Measurements from ENCODE around the gene SULT1C2.
"Not testable (repeated sequence)": the region's sequence is repeated elsewhere in the genome, so short reads cannot be mapped to it uniquely, and the experiment has no call there.

SULT1C2 gene

DNA sequence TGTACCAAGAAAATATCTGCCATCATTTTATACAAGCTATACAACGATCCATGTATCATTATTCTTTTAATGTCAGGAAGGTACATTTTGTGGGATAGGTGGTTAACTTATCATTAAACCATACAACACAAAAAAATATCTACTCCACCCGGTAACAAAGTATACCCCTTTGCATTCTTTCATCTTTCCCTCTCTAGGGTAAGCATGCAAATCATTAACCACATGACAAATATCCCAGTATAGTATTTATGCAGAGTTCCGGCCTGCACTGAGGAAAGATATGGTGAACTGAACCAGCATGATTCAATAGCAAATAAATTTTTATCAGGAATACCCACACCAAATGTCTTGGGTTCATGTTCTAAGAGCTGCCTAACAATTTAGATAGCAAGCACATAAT, 22.5 kb upstream of the SULT1C2 start:
- no peak overlapping the region for H3K4me3 ChIP-seq (ENCODE audit: insufficient read depth, low read depth, low read length)
- no peaks in the 10 kb centered on the region for H3K9me3 ChIP-seq (ENCODE audit: control insufficient read depth, low read length)
- 75 to 82% methylated on average over 2 of the region's 3 CpGs for WGBS, 2 experiments
- H3K27ac ChIP-seq (ENCODE audit: insufficient read depth, low read depth, low read length, poor library complexity, severe bottlenecking): no peak overlapping the region
- H3K4me1 ChIP-seq (ENCODE audit: control insufficient read depth, insufficient read depth, low read length): no peaks in the 10 kb centered on the region
- H3K27me3 ChIP-seq (ENCODE audit: control insufficient read depth, insufficient read depth, low read length, poor library complexity, severe bottlenecking): no peaks in the 10 kb centered on the region
- no peaks in the 10 kb centered on the region for H3K36me3 ChIP-seq (ENCODE audit: control insufficient read depth, insufficient read depth, low read length)

- WGBS, 2 experiments: 90 to 91% methylated on average over 5 of the region's 5 CpGs
- Histone ChIP-seq H3K27me3 (ENCODE audit: control insufficient read depth, insufficient read depth, low read length, poor library complexity, severe bottlenecking) (no peaks in the 10 kb centered on the region), H3K4me3 (ENCODE audit: insufficient read depth, low read depth, low read length) (no peak overlapping the region), H3K36me3 (ENCODE audit: control insufficient read depth, insufficient read depth, low read length) (no peaks in the 10 kb centered on the region), H3K9me3 (ENCODE audit: control insufficient read depth, low read length) (no peaks in the 10 kb centered on the region), H3K4me1 (ENCODE audit: control insufficient read depth, insufficient read depth, low read length) (no peaks in the 10 kb centered on the region), H3K27ac (ENCODE audit: insufficient read depth, low read depth, low read length, poor library complexity, severe bottlenecking) (no peak overlapping the region)
Observed at GRCh38 chr2:108267101-108267500, 21.6 kb upstream of the SULT1C2 start.

- no peaks in the 10 kb centered on the region for H3K9me3 ChIP-seq (ENCODE audit: control insufficient read depth, low read length)
- no peak overlapping the region for H3K4me3 ChIP-seq (ENCODE audit: insufficient read depth, low read depth, low read length)
- H3K4me1 ChIP-seq (ENCODE audit: control insufficient read depth, insufficient read depth, low read length): no peaks in the 10 kb centered on the region
- no peaks in the 10 kb centered on the region for H3K36me3 ChIP-seq (ENCODE audit: control insufficient read depth, insufficient read depth, low read length)
- no peak overlapping the region for H3K27ac ChIP-seq (ENCODE audit: insufficient read depth, low read depth, low read length, poor library complexity, severe bottlenecking)
- H3K27me3 ChIP-seq (ENCODE audit: control insufficient read depth, insufficient read depth, low read length, poor library complexity, severe bottlenecking): no peaks in the 10 kb centered on the region
- WGBS, 2 experiments: 79 to 82% methylated on average over 4 of the region's 4 CpGs
Observed at GRCh38 chr2:108268001-108268400, 20.7 kb upstream of the SULT1C2 start.

- Histone ChIP-seq H3K27me3 (ENCODE audit: control insufficient read depth, insufficient read depth, low read length, poor library complexity, severe bottlenecking) (no peaks in the 10 kb centered on the region), H3K9me3 (ENCODE audit: control insufficient read depth, low read length) (no peaks in the 10 kb centered on the region), H3K4me3 (ENCODE audit: insufficient read depth, low read depth, low read length) (no peak overlapping the region), H3K4me1 (ENCODE audit: control insufficient read depth, insufficient read depth, low read length) (no peaks in the 10 kb centered on the region), H3K27ac (ENCODE audit: insufficient read depth, low read depth, low read length, poor library complexity, severe bottlenecking) (no peak overlapping the region), H3K36me3 (ENCODE audit: control insufficient read depth, insufficient read depth, low read length) (no peaks in the 10 kb centered on the region)
- WGBS, 2 experiments: 82% methylated on average over 3 of the region's 3 CpGs
Observed at GRCh38 chr2:108270346-108270745, 18.3 kb upstream of the SULT1C2 start.

DNA sequence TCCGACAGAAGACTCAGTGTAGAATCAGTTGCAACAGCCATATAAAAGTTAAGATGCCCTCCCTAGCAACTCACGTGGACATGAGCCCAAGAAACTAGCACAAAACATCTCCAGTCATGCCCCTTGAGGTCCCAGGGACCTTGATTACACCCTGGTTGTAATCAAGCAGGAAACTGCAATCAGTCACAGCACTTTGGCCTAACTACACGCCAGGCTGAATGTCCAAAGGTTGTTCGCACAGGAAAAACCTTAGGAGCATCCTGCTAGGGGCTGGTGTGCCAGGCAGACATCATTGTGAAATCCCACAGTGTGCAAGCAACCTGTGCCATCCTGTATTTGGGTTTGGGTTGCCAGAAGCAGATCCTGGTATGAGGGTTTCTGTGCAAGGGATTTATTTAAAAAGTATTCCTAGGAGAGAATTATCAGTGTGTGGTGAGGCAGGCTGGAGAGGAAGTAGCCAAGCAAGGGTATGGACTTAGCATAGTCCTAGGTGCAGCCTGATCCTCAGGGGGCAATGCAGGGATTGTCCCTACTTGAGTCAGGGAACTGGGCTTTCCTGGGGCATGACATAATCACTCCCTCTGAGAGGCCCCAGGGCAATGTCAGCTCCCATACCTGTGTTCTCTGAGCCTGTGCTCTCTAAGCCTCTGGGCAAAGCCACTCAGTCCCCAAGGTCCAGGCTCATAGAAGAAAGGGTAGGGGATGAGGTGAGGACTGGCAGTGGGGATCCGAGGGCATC, 17.8 kb upstream of the SULT1C2 start:
- H3K4me3 ChIP-seq (ENCODE audit: insufficient read depth, low read depth, low read length): no peak overlapping the region
- no peak overlapping the region for H3K27ac ChIP-seq (ENCODE audit: insufficient read depth, low read depth, low read length, poor library complexity, severe bottlenecking)
- no peaks in the 10 kb centered on the region for H3K9me3 ChIP-seq (ENCODE audit: control insufficient read depth, low read length)
- H3K27me3 ChIP-seq (ENCODE audit: control insufficient read depth, insufficient read depth, low read length, poor library complexity, severe bottlenecking): no peaks in the 10 kb centered on the region
- no peaks in the 10 kb centered on the region for H3K4me1 ChIP-seq (ENCODE audit: control insufficient read depth, insufficient read depth, low read length)
- 85 to 87% methylated on average over 5 of the region's 5 CpGs for WGBS, 2 experiments
- H3K36me3 ChIP-seq (ENCODE audit: control insufficient read depth, insufficient read depth, low read length): no peaks in the 10 kb centered on the region

DNA sequence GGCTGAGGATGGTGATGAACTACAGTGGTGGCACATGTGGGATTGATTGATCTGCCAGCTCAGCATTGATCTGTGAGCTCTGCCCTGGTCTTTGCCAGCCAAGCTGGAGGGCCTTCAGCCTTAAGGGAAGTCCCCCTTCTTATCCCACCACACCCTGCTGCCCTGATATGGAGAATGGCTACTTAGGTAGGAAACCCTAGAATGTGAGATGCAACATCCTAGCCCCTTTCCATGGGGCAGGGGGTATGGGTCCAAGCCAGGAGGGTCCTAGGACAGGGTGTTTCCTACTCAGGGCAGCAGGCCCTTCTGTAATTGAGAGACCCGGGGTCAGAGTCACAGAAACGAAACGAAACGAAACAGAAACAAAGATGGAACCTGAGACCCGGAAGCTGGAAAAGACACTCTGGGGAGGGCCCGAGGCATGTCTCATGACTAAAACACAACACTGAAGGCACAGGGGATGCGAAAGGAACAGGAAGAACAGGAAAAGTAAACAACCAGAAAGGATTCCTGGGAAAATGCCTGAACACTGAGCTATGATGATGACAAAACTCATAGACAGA, 16.9 kb upstream of the SULT1C2 start:
- Histone ChIP-seq H3K27ac (ENCODE audit: insufficient read depth, low read depth, low read length, poor library complexity, severe bottlenecking) (no peak overlapping the region), H3K36me3 (ENCODE audit: control insufficient read depth, insufficient read depth, low read length) (no peaks in the 10 kb centered on the region), H3K4me3 (ENCODE audit: insufficient read depth, low read depth, low read length) (no peak overlapping the region), H3K27me3 (ENCODE audit: control insufficient read depth, insufficient read depth, low read length, poor library complexity, severe bottlenecking) (no peaks in the 10 kb centered on the region), H3K4me1 (ENCODE audit: control insufficient read depth, insufficient read depth, low read length) (no peaks in the 10 kb centered on the region), H3K9me3 (ENCODE audit: control insufficient read depth, low read length) (no peaks in the 10 kb centered on the region)
- 91 to 95% methylated on average over 7 of the region's 7 CpGs for WGBS, 2 experiments

GRCh38 chr2:108278631-108279030, 10.1 kb upstream of the SULT1C2 start:
- no peaks in the 10 kb centered on the region for H3K36me3 ChIP-seq (ENCODE audit: control insufficient read depth, insufficient read depth, low read length)
- no peaks in the 10 kb centered on the region for H3K4me1 ChIP-seq (ENCODE audit: control insufficient read depth, insufficient read depth, low read length)
- H3K9me3 ChIP-seq (ENCODE audit: control insufficient read depth, low read length): no peaks in the 10 kb centered on the region
- H3K4me3 ChIP-seq (ENCODE audit: insufficient read depth, low read depth, low read length): no peak overlapping the region
- no peaks in the 10 kb centered on the region for H3K27me3 ChIP-seq (ENCODE audit: control insufficient read depth, insufficient read depth, low read length, poor library complexity, severe bottlenecking)
- no peak overlapping the region for H3K27ac ChIP-seq (ENCODE audit: insufficient read depth, low read depth, low read length, poor library complexity, severe bottlenecking)
- 100% methylated on average over 2 of the region's 2 CpGs for WGBS, 2 experiments

DNA sequence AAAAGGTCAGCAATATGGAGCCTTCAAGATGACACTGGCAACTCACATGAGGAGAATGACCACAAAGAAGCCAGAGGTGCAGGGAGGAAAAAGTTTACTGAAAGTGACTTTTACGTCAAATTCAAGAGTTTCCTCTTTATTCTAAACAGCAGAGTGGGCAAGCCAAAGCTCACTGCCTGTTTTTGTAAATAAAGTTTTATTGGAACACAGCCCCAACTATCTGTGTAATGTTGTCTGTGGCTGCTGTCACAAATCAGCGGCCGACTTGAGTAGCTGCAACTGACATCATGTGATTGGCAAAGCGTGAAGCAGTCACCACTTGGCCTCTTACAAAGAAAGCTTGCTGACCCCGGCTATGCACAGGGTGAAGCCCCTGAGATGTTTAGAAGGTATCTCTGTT, 9.2 kb upstream of the SULT1C2 start:
- Histone ChIP-seq H3K4me3 (ENCODE audit: insufficient read depth, low read depth, low read length) (no peak overlapping the region), H3K4me1 (ENCODE audit: control insufficient read depth, insufficient read depth, low read length) (no peaks in the 10 kb centered on the region), H3K27me3 (ENCODE audit: control insufficient read depth, insufficient read depth, low read length, poor library complexity, severe bottlenecking) (no peaks in the 10 kb centered on the region), H3K9me3 (ENCODE audit: control insufficient read depth, low read length) (no peaks in the 10 kb centered on the region), H3K27ac (ENCODE audit: insufficient read depth, low read depth, low read length, poor library complexity, severe bottlenecking) (no peak overlapping the region), H3K36me3 (ENCODE audit: control insufficient read depth, insufficient read depth, low read length) (no peaks in the 10 kb centered on the region)
- WGBS, 2 experiments: 88 to 89% methylated on average over 5 of the region's 5 CpGs

DNA sequence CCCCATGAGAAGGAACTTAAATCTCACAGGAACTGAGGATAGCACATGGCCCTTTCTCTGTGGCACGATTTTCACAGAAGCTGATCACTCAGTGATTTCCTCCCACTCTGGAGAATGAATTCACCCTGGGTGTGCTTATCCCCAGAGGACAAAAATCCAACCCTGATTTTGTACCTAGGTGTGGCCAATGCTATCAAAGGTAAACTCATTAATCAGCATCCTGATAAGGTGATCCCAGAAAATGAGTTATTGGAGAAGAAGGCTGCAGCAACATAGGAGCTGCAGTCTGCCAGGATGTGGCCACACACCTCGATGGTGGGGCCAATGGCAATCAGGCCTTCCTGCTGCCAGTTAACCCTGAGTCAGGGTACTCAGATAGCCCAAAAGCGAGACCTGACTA, 8.2 kb upstream of the SULT1C2 start:
- Histone ChIP-seq H3K4me3 (ENCODE audit: insufficient read depth, low read depth, low read length) (no peak overlapping the region), H3K9me3 (ENCODE audit: control insufficient read depth, low read length) (no peaks in the 10 kb centered on the region), H3K4me1 (ENCODE audit: control insufficient read depth, insufficient read depth, low read length) (no peaks in the 10 kb centered on the region), H3K27ac (ENCODE audit: insufficient read depth, low read depth, low read length, poor library complexity, severe bottlenecking) (no peak overlapping the region), H3K27me3 (ENCODE audit: control insufficient read depth, insufficient read depth, low read length, poor library complexity, severe bottlenecking) (no peaks in the 10 kb centered on the region), H3K36me3 (ENCODE audit: control insufficient read depth, insufficient read depth, low read length) (no peaks in the 10 kb centered on the region)
- WGBS, 2 experiments: 93% methylated on average over 3 of the region's 3 CpGs

DNA sequence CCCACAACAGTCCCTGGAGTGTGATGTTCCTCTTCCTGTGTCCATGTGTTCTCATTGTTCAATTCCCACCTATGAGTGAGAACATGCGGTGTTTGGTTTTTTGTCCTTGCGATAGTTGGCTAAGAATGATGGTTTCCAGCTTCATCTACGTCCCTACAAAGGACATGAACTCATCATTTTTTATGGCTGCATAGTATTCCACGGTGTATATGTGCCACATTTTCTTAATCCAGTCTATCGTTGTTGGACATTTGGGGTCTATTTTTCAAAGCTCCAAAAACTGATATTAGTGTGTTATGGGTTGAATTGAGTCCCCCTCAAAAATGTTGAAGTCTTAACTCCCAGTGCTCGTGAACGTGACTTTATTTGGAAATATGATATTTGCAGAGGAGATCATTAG, 4.1 kb upstream of the SULT1C2 start:
- not testable (repeated sequence) for H3K36me3 ChIP-seq (ENCODE audit: control insufficient read depth, insufficient read depth, low read length); H3K4me1 ChIP-seq (ENCODE audit: control insufficient read depth, insufficient read depth, low read length); H3K9me3 ChIP-seq (ENCODE audit: control insufficient read depth, low read length); H3K4me3 ChIP-seq (ENCODE audit: insufficient read depth, low read depth, low read length); H3K27me3 ChIP-seq (ENCODE audit: control insufficient read depth, insufficient read depth, low read length, poor library complexity, severe bottlenecking); H3K27ac ChIP-seq (ENCODE audit: insufficient read depth, low read depth, low read length, poor library complexity, severe bottlenecking)
- WGBS, 2 experiments: 91 to 92% methylated on average over 7 of the region's 7 CpGs

Data from ectodermal cell (in vitro differentiated cells).